ENCODE measurements around the gene SBF1.
A peak's percentile ranks its signal among the peaks of the same experiment; 100 is the strongest.
"Not testable (repeated sequence)": the region's sequence is repeated elsewhere in the genome, so short reads cannot be mapped to it uniquely, and the experiment has no call there.

SBF1 gene, protein sequence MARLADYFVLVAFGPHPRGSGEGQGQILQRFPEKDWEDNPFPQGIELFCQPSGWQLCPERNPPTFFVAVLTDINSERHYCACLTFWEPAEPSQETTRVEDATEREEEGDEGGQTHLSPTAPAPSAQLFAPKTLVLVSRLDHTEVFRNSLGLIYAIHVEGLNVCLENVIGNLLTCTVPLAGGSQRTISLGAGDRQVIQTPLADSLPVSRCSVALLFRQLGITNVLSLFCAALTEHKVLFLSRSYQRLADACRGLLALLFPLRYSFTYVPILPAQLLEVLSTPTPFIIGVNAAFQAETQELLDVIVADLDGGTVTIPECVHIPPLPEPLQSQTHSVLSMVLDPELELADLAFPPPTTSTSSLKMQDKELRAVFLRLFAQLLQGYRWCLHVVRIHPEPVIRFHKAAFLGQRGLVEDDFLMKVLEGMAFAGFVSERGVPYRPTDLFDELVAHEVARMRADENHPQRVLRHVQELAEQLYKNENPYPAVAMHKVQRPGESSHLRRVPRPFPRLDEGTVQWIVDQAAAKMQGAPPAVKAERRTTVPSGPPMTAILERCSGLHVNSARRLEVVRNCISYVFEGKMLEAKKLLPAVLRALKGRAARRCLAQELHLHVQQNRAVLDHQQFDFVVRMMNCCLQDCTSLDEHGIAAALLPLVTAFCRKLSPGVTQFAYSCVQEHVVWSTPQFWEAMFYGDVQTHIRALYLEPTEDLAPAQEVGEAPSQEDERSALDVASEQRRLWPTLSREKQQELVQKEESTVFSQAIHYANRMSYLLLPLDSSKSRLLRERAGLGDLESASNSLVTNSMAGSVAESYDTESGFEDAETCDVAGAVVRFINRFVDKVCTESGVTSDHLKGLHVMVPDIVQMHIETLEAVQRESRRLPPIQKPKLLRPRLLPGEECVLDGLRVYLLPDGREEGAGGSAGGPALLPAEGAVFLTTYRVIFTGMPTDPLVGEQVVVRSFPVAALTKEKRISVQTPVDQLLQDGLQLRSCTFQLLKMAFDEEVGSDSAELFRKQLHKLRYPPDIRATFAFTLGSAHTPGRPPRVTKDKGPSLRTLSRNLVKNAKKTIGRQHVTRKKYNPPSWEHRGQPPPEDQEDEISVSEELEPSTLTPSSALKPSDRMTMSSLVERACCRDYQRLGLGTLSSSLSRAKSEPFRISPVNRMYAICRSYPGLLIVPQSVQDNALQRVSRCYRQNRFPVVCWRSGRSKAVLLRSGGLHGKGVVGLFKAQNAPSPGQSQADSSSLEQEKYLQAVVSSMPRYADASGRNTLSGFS (N-terminal part only)

DNA sequence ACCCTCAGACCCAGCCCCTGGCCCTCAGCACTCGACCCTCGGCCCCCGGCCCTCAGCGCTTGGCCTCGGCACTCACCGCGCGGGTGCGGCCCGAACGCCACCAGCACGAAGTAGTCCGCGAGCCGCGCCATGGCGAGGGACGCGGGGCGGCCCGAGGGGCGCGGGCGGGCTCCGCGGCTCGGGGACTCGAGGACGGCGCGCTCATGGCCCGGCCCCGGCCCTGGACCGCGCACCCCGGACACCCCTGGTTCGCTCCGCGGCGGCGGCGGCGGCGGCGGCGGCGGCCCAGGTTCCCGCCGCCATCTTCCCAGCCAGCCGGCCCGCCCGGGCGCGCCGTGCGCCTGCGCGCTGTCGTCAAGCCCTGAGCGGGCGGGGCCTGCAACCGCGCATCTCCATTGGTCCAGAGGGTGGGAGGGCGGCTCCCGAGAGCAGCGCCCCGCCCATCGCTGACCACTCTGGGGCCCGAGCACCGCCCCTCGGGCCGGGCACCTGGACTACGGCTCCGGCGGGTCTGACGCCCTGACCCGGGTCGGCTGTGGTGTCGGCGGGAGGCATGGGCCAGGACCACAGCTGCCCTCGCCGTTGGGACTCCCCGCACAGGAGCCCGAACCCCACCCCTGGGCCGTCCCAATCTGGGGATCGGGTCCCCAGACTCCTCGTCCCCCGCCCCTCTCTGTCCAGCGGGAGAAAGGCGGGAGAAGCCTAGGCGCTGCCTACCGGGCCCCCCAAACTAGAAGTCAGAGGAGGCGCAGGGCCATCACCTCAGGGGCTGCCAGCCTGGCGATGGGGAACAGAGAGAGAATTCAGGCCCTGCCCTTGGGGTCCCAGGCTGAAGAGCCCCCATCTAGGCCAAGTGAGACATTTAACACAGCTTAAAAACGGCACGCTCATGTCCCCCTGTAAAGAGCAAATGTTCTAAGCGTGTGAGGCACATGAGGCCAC is at the start of gene SBF1:
Gene SBF1 (minus strand): TSS at position 326 of the 942 bp plus-strand sequence. CDS start 195 bp downstream, at position 131.
- DNase-seq, result peak; percentile 89 to 92

DNA sequence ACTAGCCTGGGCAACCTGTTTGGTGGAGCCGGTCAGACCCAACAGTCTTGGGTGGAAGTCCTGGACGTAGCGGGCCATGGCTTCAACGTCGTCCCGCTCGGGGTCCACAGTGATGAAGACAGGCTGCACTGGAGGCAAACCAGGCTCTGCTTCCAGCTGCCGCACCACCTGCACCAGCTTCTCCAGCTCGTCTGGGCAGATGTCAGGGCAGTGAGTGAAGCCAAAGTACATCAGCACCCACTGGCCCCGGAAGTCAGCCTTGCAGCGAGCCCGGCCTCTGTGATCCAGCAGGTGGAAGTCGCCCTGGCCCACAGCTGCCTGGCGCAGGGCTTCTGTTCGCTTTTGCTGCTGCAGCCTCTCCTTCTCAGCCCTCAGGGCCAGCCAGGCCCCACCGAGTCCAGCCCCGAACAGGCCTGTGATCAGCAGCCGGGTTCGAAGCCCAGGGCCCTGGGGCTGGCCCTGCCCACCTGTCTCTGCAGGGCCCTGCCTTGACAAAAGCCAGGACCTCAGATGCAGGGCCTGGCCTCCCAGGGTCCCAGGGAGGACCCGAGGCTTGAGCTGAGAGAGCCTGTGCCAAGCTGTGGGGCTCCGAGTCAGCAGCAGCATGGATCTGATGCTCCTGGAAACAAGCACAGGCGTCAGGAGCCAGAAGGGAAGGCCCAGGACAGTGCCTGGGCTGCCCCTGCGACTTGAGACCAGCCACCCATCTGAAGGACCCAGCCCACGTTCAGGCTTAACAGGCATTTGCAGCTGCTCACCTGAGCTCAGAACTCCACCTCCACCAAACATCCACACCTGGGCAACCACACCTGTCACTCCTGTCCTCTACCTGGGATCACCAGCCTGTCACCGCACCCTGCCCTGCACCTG is 49.2 kb upstream of the SBF1 start:
- no peak for DNase-seq

DNA sequence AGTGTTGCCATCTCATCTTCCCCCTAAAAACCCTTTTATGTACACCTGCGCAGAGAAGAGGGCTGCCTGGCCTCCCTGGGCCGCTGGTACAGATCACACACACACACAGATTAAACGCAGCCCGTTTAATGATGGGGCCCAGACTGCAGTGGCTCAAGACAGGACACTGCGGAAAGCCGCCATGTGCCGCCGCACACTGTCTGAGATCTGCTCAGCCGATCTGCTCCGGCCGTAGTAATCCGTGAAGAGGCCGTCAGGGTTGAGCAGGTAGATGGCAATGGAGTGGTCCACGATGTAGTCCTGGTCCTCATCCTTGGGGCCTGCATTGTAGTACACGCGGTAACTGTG is 48.6 kb upstream of the SBF1 start:
- no peak for DNase-seq

DNA sequence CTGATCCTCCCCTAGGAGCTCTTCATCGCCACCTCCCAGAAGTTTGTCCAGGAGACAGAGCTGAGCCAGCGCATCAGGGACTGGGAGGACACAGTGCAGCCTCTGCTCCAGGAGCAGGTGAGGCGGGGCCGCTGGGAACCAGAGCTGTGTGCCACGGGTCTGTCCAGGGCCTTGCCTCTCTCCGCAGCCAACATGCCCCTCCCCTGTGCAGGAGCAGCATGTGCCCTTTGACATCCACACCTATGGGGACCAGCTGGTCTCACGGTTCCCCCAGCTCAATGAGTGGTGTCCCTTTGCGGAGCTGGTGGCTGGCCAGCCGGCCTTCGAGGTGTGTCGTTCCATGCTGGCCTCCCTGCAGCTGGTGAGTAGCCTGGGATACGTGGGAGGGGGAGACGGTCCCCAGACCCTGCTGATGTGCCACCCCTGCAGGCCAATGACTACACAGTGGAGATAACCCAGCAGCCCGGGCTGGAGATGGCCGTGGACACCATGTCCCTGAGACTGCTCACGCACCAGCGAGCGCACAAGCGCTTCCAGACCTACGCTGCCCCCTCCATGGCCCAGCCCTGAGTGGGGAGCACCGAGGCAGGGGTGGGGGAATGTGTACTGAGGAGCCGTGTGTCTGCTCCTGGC is 48.1 kb upstream of the SBF1 start:
- DNase-seq, result no peak

DNA sequence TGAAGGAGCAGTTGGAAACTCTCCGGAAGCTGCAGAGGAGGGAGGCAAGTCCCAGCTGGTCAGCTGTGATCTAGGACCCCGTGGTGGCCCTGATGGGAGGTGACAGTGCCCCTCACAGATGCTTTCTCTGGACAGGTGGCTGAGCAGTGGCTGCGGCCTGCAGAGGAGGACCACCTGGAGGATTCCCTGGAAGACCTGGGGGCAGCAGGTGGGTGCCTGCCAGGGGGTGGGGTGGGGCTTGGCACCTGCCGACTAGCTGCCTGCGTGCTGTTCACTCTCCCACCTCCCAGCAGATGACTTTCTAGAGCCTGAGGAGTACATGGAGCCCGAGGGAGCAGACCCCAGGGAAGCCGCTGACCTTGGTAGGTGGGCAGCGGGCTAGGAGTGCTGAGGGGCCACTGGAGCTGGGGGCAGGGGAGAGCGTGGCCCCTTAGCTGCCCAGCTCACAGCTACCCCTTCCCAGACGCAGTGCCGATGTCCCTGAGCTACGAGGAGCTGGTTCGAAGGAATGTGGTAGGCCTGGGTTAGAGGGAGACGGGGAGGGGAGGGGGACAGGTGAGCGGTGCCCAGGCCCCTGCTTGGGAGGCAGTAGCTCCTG is 47.5 kb upstream of the SBF1 start:
- no peak for DNase-seq

DNA sequence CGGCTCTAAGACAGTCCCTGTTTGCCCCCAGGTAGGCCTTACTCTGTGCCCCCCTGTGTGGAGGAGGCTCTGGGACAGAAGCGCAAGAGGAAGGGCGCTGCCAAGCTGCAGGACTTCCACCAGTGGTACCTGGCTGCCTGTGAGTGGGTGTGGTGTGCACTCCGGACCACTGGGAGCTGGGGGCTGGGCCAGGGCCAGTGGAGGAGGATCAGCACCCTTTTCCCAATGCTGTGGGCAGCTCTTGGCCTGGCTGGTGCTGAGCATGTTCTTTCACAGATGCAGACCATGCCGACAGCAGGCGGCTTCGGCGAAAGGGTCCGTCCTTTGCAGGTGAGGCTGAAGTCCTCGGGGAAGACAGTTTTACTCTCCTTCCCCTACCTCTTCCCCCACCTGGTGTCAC is 46.9 kb upstream of the SBF1 start:
- DNase-seq, result no peak

DNA sequence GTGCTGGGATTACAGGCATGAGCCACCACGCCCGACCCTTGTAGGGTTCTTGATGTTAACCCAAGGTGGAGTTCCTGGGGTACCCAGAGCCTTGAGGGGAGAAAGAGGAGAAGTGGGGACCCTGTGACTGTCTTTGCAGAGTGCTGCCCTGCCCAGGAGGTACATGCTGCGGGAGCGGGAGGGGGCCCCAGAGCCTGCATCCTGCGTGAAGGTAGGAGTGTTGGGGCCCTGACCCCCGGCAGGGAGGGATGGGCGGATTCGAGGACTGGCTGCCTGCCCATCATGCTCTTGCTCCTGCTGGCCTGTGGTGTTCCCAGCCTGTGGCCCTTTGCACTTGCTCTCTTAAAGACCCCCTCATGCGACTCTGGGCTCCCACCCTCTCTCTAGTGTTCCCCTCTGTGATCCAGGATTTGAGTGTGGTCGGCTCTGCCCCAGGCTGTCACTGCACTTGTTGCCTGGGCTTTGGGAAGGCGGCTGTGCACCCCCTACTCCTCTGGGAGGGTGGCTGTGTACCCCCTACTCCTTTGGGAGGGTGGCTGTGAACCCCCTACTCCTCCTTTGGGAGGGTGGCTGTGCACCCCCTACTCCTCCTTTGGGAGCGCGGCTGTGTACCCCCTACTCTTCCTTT is 46.1 kb upstream of the SBF1 start:
- DNase-seq, result no peak

DNA sequence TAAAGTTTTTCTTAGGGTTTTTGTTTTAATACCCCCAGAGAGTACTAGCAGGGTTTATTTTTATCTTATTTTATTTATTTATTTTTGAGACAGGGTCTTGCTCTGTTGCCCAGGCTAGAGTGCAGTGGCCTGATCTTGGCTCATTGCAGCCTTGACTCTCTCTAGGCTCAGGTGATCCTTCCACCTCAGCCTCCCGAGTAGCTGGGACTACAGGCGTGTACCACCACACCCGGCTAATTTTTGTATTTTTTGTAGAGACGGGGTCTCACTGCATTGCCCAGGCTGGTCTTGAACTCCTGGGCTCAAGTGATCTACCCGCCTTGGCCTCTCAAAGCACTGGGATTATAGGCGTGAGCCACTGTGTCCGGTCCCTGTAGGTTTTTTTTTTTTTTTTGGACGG is 45.3 kb upstream of the SBF1 start:
- not testable (repeated sequence) for DNase-seq

DNA sequence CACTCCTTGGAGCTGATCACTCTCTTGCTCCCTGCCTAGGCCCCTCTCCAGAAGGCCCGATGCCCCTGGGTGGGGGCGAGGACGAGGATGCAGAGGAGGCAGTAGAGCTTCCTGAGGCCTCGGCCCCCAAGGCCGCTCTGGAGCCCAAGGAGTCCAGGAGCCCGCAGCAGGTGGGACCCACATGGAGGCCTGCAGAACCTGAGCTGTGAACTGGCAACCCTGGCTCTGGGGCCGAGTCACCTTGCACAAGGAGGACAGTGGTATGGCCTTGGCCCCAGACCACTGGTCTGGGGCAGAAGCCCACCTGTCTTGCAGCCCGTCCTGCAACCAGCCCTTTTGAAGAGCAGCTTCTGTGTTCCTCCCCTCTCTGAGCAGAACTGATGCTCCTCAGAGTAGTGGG is 44.3 kb upstream of the SBF1 start:
- DNase-seq, result no peak

DNA sequence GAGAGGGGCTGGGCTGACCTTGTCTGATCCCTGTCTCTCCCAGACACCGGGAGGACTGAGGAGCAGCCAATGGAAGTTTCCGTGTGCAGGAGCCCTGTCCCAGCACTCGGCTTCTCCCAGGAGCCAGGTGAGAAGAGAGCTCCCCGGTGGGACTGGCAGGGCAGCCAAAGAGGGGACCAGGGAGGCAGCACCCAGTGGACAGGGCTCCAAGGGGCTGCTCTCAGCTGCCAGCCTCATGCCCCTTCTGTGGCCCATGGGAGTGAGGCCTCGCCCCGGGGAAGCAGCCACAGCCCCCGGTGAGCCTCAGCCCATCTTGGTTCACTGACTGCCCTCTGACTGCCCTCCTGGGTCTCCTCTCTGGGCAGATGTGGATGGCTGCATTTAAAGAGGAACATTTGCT is 43.8 kb upstream of the SBF1 start:
- no peak for DNase-seq

DNA sequence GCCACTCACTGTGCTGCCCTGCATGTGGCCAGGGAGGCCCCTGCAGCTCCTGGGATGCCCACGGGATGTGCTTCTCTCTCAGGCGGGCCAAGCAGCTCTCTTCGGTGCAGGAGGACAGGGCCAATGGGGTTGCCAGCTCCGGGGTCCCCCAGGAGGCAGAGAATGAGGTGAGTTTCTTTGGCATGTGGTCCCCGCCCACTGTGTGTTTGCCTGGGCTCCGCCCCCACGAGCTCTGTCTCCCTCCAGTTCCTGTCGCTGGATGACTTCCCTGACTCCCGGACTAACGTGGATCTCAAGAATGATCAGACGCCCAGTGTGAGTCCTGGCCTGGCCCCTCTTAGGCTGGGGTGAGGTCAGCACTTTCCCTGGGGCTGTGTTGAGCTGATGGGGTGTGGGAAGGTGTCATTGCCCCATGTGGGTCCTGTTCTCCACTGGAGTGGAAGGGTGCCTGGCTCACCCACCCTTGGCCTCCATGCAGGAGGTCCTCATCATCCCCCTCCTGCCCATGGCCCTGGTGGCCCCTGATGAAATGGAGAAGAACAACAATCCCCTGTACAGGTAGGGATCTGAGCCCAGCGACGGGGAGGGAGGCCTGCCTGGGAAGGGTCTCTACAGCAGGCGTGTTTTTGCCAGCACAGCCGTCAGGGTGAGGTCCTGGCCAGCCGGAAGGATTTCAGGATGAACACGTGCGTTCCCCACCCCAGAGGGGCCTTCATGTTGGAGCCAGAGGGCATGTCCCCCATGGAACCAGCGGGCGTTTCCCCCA is 42.8 kb upstream of the SBF1 start:
- no peak for DNase-seq

DNA sequence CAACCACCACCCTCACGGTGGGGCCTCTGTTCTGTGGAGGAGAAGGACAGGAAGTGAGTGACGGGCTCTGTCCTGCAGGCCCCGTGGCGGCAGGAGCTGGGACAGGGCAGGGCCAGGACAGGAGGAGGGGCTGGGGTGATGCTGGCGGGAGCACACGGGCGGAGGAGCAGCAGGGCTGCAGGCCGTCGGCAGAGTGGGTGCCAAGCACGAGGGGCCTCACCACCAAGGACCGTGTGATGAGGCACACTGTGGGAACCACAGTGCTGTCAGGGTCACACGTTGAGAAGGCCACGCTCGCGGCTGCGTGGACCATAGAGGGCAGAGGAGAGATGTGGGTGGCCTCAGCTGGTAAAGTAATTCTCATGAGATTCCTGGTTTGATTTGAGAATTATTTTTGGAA is 42.1 kb upstream of the SBF1 start:
- no peak for DNase-seq

DNA sequence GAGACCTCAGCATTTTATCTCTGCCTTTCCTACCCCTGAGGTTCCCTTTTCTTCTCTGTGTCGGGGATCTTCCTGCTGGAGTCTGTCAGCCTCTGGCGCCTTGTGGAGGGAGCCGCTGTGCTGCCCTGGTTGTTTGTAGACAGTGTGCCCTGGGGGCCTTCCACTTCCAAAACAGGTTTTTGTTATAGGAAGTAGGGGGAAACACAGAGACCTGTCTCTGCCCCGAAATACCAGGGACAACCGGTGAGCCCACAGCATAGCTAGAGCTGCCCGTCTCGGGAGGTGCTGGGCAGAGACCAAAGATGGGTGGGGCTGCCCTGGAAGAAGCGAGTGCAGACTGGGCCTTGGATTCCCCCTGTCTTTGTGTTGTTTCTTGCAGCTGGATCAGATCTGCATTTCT is 41.2 kb upstream of the SBF1 start:
- DNase-seq, result no peak

DNA sequence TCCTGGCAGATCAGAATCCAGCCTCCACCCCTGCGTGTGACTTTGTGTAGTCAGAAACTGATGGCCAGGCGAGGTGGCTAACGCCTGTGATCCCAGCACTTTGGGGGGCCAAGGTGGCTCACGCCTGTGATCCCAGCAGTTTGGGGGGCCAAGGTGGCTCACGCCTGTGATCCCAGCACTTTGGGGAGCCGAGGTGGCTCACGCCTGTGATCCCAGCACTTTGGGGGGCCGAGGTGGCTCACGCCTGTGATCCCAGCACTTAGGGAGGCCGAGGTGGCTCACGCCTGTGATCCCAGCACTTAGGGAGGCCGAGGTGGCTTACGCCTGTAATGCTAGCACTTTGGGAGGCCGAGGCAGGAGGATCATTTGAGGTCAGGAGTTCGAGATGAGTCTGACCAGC is 38.3 kb upstream of the SBF1 start:
- DNase-seq, result no peak

DNA sequence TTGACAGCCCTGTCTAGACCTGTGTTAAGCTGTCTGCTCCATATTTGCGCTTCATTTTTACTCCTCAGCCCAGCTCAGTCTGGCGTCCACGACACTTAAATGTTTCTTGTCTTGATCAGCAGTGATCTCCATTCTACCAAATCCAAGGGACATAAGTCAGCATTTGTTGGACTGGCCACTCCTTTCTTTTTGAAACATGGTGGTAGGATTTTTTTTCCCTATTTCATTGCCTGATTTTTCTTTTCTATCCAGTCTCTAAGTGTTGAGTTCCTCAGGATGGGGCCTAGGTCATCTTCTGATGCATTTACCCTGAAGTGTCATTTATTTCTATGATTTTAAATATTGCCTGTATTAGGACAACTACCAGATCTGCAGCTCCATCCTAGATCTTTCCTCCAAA is 34.1 kb upstream of the SBF1 start:
- no peak for DNase-seq

DNA sequence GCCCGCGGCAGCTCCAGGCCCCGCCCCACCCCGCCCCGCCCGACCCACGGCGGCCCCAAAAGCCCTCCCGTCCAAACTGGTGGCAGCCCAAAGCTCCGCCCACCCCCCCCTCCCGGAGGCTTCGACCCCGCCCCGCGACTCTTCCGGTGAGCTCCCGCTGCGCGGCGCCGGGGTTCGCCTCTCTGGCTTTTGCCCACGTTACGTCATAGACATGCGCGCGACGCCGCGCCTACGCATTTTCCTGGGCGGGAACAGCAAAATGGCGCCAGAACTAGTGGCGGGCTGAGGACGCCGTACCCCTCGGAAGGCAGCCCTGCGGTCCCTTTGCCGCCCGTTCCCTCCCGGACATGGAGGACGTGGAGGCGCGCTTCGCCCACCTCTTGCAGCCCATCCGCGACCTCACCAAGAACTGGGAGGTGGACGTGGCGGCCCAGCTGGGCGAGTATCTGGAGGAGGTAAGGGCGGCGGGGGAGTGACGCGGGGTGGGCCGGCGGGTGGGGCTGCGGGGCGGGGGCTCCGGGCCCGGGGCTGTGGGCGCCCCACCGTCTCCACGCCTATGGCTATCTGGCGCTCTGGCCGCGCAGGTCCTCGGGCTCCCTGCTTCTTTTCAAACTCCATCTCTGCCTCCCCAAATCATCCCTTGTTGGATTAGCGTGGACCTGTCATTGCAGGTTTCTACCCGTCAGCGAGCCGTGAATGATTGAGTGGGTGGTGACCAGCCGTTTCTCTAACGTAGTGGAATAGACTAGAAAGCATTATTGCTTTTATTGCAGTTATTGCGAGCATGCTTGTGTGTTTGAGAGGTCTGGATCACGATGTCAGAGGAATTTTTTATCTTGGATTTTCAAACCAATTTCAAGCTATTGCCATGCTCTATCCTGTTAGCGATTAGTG is 33.4 kb upstream of the SBF1 start, which contains the start of gene NCAPH2:
Gene NCAPH2 (plus strand): TSS at position 234 of the 894 bp plus-strand sequence. CDS start 114 bp downstream, at position 348.
- DNase-seq, result peak; percentile 98

DNA sequence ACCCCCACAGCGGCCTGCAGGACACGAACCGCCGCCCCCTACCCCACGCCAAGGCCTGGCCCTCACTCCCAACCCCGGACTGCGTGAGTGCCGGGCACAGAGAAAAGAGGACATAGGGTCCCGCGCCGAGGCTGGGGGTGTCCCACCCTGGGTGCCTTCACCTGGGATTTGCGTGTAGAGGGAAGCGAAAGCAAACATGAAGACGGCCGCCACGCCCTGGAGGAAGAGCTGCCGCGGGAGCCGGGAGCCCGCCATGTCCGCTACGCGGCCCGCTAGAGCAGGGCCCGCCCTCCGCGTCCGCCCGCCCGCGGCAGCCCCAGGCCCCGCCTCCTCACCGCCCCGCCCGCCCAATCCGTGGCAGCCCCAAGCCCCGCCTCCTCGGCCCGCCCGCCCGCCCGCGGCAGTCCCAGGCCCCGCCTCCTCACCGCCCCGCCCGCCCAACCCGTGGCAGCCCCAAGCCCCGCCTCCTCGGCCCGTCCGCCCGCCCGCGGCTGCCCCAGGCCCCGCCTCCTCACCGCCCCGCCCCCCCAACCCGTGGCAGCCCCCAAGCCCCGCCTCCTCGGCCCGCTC is 32.7 kb upstream of the SBF1 start, which contains the start of gene LMF2:
Gene LMF2 (minus strand): TSS at position 282 of the 570 bp plus-strand sequence. CDS start 27 bp downstream, at position 255.
- peak; percentile 94 for DNase-seq

All from activated CD4-positive, alpha-beta T cell treated with anti-CD3 and anti-CD28 coated beads, Interleukin-2, amount 50 U/mL, for 48 hours (primary cell).